K562 (cell line): ENCODE results near the gene NFKB2. TPM values are rescaled to one million over a fixed set of nuclear protein-coding genes. Genes with fewer than 3 reads are reported as not detected.

Experiments
- ASH1L ChIP-seq: fragments of 450-650 bp; IDR thresholded peaks from 2 replicates; pipeline ENCODE4 v1.6.1; 2018; ENCODE audit warnings: borderline replicate concordance, mild to moderate bottlenecking, low read depth; ENCODE audit not compliant: partially characterized antibody
- FOS ChIP-seq: IDR thresholded peaks from 3 replicates; pipeline ENCODE4 v1.6.1; 2011; ENCODE audit not compliant: insufficient read length; ENCODE audit errors: extremely low read depth
- GTF2F1 ChIP-seq: IDR thresholded peaks from 2 replicates; pipeline ENCODE4 v1.6.1; 2011; ENCODE audit warnings: low read depth, low read length, improper control_type of control experiment
- MBD1 ChIP-seq: fragments of 250-450 bp; sonication (Bioruptor Pico); IDR thresholded peaks from 2 replicates; pipeline ENCODE4 v1.8.0; 2022; ENCODE audit warnings: inconsistent platforms
- MEIS2 ChIP-seq: fragments of 450-650 bp; IDR thresholded peaks from 2 replicates; pipeline ENCODE4 v1.6.1; 2014; ENCODE audit warnings: mild to moderate bottlenecking; ENCODE audit not compliant: partially characterized antibody
- NEUROD1 ChIP-seq: fragments of 150-350 bp; IDR thresholded peaks from 2 replicates; pipeline ENCODE4 v1.6.1; 2014; ENCODE audit warnings: borderline replicate concordance, low read length, low read depth; ENCODE audit not compliant: partially characterized antibody
- RAD21 ChIP-seq, 2 experiments: fragments of 250-450 bp in 1 of 2; fragments of 450-650 bp in 1 of 2; sonication (Bioruptor Pico) in 1 of 2; formaldehyde crosslinking in 1 of 2; IDR thresholded peaks in 1 of 2; conservative IDR thresholded peaks in 1 of 2; 2 replicates each; pipeline versions ENCODE4 v1.4.0 to v1.8.0; 2020 to 2022; ENCODE audit warnings: mild to moderate bottlenecking in 2 of 2, moderate library complexity in 1 of 2
- RBBP5 ChIP-seq: fragments of 200-600 bp; sonication (generic); IDR thresholded peaks from 2 replicates; pipeline ENCODE4 v1.6.1; 2012; ENCODE audit warnings: borderline replicate concordance, mild to moderate bottlenecking, low read length, control low read depth, inconsistent platforms; ENCODE audit not compliant: insufficient read depth, poor library complexity, severe bottlenecking
- REST ChIP-seq, 2 experiments: fragments of 450-650 bp; formaldehyde crosslinking in 1 of 2; IDR thresholded peaks; 2 replicates each; pipeline versions ENCODE4 v1.4.0 to v1.6.1; 2014 to 2020; ENCODE audit warnings: mild to moderate bottlenecking in 2 of 2, borderline replicate concordance in 1 of 2, low read depth in 1 of 2
- ZFP36 ChIP-seq: fragments of 150-350 bp; IDR thresholded peaks from 2 replicates; pipeline ENCODE4 v1.6.1; 2018; ENCODE audit warnings: low read length, low read depth; ENCODE audit not compliant: partially characterized antibody
- ZNF3 ChIP-seq: fragments of 250-450 bp; sonication (Bioruptor Pico); IDR thresholded peaks from 2 replicates; pipeline ENCODE4 v1.5.0; 2021; ENCODE audit warnings: mild to moderate bottlenecking, moderate library complexity
- ZNF324 ChIP-seq: fragments of 250-450 bp; sonication (Bioruptor Pico); IDR thresholded peaks from 2 replicates; pipeline ENCODE4 v1.4.0; 2020; ENCODE audit warnings: mild to moderate bottlenecking
- ZNF764 ChIP-seq: fragments of 250-450 bp; sonication (Bioruptor Pico); IDR thresholded peaks from 2 replicates; pipeline ENCODE4 v1.4.0; 2020; ENCODE audit warnings: low read depth, mild to moderate bottlenecking, moderate library complexity
- polyA plus RNA-seq, 8 experiments: library from polyadenylated mRNA; depleted of rRNA in 4 of 8; stranded (reverse) in 5 of 8; unstranded in 3 of 8; fragments of >200 nt; fragmentation: Nextera tagmentation in 2 of 8; fragmentation: Illumina TruSeq in 1 of 8; extraction: Ambion mirVana in 2 of 8; extraction: Trizol in 1 of 8; gene quantifications; 2 replicates each; pipeline versions ENCODE4 v1.2.1 to v1.2.3, GENCODE V29; 2011 to 2014; ENCODE audit warnings: inconsistent platforms in 1 of 8, missing spikeins in 1 of 8
- total RNA-seq, 7 experiments: library from RNA; depleted of rRNA in 6 of 7; stranded (reverse); fragments of >200 nt in 6 of 7; fragmentation: Illumina TruSeq in 2 of 7; extraction: Trizol in 2 of 7; gene quantifications; 2 replicates each; pipeline versions ENCODE4 v1.2.1 to v1.2.3, GENCODE V29; 2011 to 2021; ENCODE audit warnings: low replicate concordance in 1 of 7

Gene NFKB2
- total and polyA plus RNA-seq, 9 of the 15 experiments (the other 6 are each of a cell fraction or from before 2014, with no cell fraction given) = 0.07 to 20.3 (median 7.9) TPM

GRCh38 chr10:102347236-102347828 lies 48.2 kb upstream of the NFKB2 start (continued):
- TF ChIP-seq RAD21 (CRISPR knock-in tag; conservative IDR thresholded peaks at IDR 0.05 in 1 of 2, IDR thresholded peaks at IDR 0.05 in 1 of 2) = peak; percentile 28 to 64; a peak in 3 of 4 replicates
- no peak for TF ChIP-seq ZFP36
- TF ChIP-seq MEIS2 = no peak
- no peak for TF ChIP-seq GTF2F1
- TF ChIP-seq RBBP5 = no peak
- TF ChIP-seq NEUROD1 = no peak
- TF ChIP-seq ASH1L = no peak
- TF ChIP-seq ZNF324 (CRISPR knock-in tag) = no peak
- no peak for TF ChIP-seq MBD1 (CRISPR knock-in tag)
- TF ChIP-seq FOS = no peak
- TF ChIP-seq ZNF3 (CRISPR knock-in tag) = no peak
- TF ChIP-seq REST (IDR thresholded peaks at IDR 0.05; ENCODE audit: borderline replicate concordance) = peak; percentile 36; the same call in 1 of the 2 replicates
- no peak for TF ChIP-seq REST (CRISPR knock-in tag; IDR thresholded peaks at IDR 0.05; ENCODE audit: low read depth)
- no peak for TF ChIP-seq ZNF764 (CRISPR knock-in tag)
